ENCODE results near the gene METTL2A.
"Not testable (repeated sequence)": the region's sequence is repeated elsewhere in the genome, so short reads cannot be mapped to it uniquely, and the experiment has no call there.

DNA sequence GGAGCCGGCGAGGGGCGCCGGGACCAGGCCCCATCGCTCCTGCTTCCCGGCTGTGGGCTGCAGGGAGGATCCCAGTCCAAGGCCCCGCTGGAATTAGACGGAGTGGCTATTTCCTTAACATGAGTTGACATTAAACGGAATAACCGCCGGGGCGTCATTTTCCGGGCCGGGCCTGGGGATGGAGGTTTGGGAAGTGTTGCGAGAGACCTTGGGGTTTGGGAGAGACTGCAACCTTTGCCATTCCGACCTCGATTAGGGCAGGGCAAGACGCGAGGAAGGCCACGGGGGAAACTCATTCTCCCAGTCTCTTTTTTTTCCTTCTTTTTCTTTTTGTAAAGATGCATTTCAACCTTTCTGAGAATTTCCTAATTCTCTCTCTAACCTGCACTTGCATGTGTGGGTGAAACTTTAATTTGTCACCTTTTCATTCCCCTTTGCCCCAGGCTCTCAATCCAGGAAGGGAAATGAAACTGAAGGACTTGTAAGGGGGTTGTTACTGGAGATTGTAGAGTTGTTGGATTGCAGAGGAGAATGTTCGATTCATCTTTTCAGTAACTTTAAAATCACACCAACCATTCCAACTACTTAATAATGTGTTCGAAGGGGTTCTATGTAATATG lies 56.1 kb downstream of the METTL2A start:
- not testable (repeated sequence) for TF ChIP-seq POLR2A (IDR thresholded peaks at IDR 0.05); CTCF (IDR thresholded peaks at IDR 0.05 in 4 of 5, conservative IDR thresholded peaks at IDR 0.05 in 1 of 5)

Measured in gastrocnemius medialis (tissue), 4 donors.